ENCODE results near the gene PSMD10. TPM values are rescaled to one million over a fixed set of nuclear protein-coding genes. Genes with fewer than 3 reads are reported as not detected.

PSMD10 gene
- total RNA-seq, 1 experiment from 2014 or later, result 71.7 TPM

GRCh38 chrX:108088511-108088910 lies 2.8 kb downstream of the PSMD10 start:
- DNase-seq (ENCODE audit: low spot score), result no peak
- in situ Hi-C loops (cut with HindIII; ENCODE audit: low sequenced_read_pairs), result no loop called here

GRCh38 chrX:108087792-108088191 lies 3.5 kb downstream of the PSMD10 start:
- DNase-seq (ENCODE audit: low spot score), result no peak
- in situ Hi-C loops (cut with HindIII; ENCODE audit: low sequenced_read_pairs), result no loop called here

GRCh38 chrX:108081110-108081509 lies 10.2 kb downstream of the PSMD10 start:
- in situ Hi-C loops (cut with HindIII; ENCODE audit: low sequenced_read_pairs), result no loop called here
- DNase-seq (ENCODE audit: low spot score), result no peak

- in situ Hi-C loops (cut with HindIII; ENCODE audit: low sequenced_read_pairs), result no loop called here
- no peak for DNase-seq (ENCODE audit: low spot score)
Measured at GRCh38 chrX:108072746-108073145, 18.6 kb downstream of the PSMD10 start.

GRCh38 chrX:108071578-108071977 lies 19.8 kb downstream of the PSMD10 start:
- in situ Hi-C loops (cut with HindIII; ENCODE audit: low sequenced_read_pairs), result no loop called here
- no peak for DNase-seq (ENCODE audit: low spot score)

GRCh38 chrX:108070891-108071290 lies 20.5 kb downstream of the PSMD10 start:
- DNase-seq (ENCODE audit: low spot score), result no peak
- in situ Hi-C loops (cut with HindIII; ENCODE audit: low sequenced_read_pairs), result no loop called here

- no peak for DNase-seq (ENCODE audit: low spot score)
- in situ Hi-C loops (cut with HindIII; ENCODE audit: low sequenced_read_pairs), result no loop called here
Measured at GRCh38 chrX:108068121-108068520, 23.2 kb downstream of the PSMD10 start.

- no peak for DNase-seq (ENCODE audit: low spot score)
- in situ Hi-C loops (cut with HindIII; ENCODE audit: low sequenced_read_pairs), result no loop called here
Measured at GRCh38 chrX:108064613-108065012, 26.7 kb downstream of the PSMD10 start.

- in situ Hi-C loops (cut with HindIII; ENCODE audit: low sequenced_read_pairs), result no loop called here
- no peak for DNase-seq (ENCODE audit: low spot score)
Measured at GRCh38 chrX:108064001-108064400, 27.3 kb downstream of the PSMD10 start.

- no peak for DNase-seq (ENCODE audit: low spot score)
- in situ Hi-C loops (cut with HindIII; ENCODE audit: low sequenced_read_pairs), result no loop called here
Measured at GRCh38 chrX:108059801-108060200, 31.5 kb downstream of the PSMD10 start.

GRCh38 chrX:108055546-108055945 lies 35.8 kb downstream of the PSMD10 start:
- no peak for DNase-seq (ENCODE audit: low spot score)
- in situ Hi-C loops (cut with HindIII; ENCODE audit: low sequenced_read_pairs), result no loop called here

GRCh38 chrX:108053218-108053617 lies 38.1 kb downstream of the PSMD10 start:
- DNase-seq (ENCODE audit: low spot score), result no peak
- in situ Hi-C loops (cut with HindIII; ENCODE audit: low sequenced_read_pairs), result no loop called here

- in situ Hi-C loops (cut with HindIII; ENCODE audit: low sequenced_read_pairs), result no loop called here
- no peak for DNase-seq (ENCODE audit: low spot score)
Measured at GRCh38 chrX:108049649-108050048, 41.7 kb downstream of the PSMD10 start.

GRCh38 chrX:108044554-108045256 lies 46.6 kb downstream of the PSMD10 start, which contains the start of gene VSIG1:
TSS of gene VSIG1 (plus strand) at chrX:108045065. CDS start at chrX:108045131, 66 bp downstream.
- DNase-seq (ENCODE audit: low spot score), result no peak
- in situ Hi-C loops (cut with HindIII; ENCODE audit: low sequenced_read_pairs), result no loop called here

GRCh38 chrX:108036298-108036973 lies 54.9 kb downstream of the PSMD10 start:
- in situ Hi-C loops (cut with HindIII; ENCODE audit: low sequenced_read_pairs), result no loop called here
- no peak for DNase-seq (ENCODE audit: low spot score)

- in situ Hi-C loops (cut with HindIII; ENCODE audit: low sequenced_read_pairs), result no loop called here
- no peak for DNase-seq (ENCODE audit: low spot score)
Measured at GRCh38 chrX:108034725-108035124, 56.6 kb downstream of the PSMD10 start.

Other genes with a start within 250 kb of the PSMD10 start
- not detected in 2 replicates for gene TEX13B, start 109.2 kb downstream of the PSMD10 start, total RNA-seq (2014; rRNA removed; shearing (Covaris generic))
- gene VSIG1, start 46.5 kb downstream of the PSMD10 start, total RNA-seq (2014; rRNA removed; shearing (Covaris generic)), result not detected in 2 replicates
- 7.3 and 12.7 TPM in 2 replicates for gene ATG4A, start 236 bp upstream of the PSMD10 start, total RNA-seq (2014; rRNA removed; shearing (Covaris generic))

All from G401 (cell line).